ENCODE results near the gene FBXL14.

The FBXL14 gene

GRCh38 chr12:1634149-1634548, 39.8 kb upstream of the FBXL14 start:
- H3K4me2 ChIP-seq (ENCODE audit: low read depth, low read length, poor library complexity, severe bottlenecking), result no peak overlapping the region
- no peak overlapping the region for H3K4me3 ChIP-seq (ENCODE audit: insufficient read depth, low read length, poor library complexity, severe bottlenecking)
- no peaks in the 10 kb centered on the region for H3K9me3 ChIP-seq (ENCODE audit: insufficient read depth, low read length)
- H3K79me2 ChIP-seq (ENCODE audit: insufficient read depth, low read length), result no peaks in the 10 kb centered on the region
- H3K9me2 ChIP-seq (replicated peaks; ENCODE audit: insufficient read depth, low read length), result no peaks in the 10 kb centered on the region
- no peaks in the 10 kb centered on the region for H3K36me3 ChIP-seq (ENCODE audit: low read length)
- H2AFZ ChIP-seq (ENCODE audit: low read depth, low read length, severe bottlenecking), result no peak overlapping the region
- no peaks in the 10 kb centered on the region for H3K27me3 ChIP-seq (ENCODE audit: low read length)
- no peak overlapping the region for H3K9ac ChIP-seq (ENCODE audit: low read length)
- no peaks in the 10 kb centered on the region for H3F3A ChIP-seq (ENCODE audit: insufficient read depth)
- TF ChIP-seq EZH2phosphoT487 (conservative IDR thresholded peaks at IDR 0.05; ENCODE audit: low read length) (no peak), CTCF (IDR thresholded peaks at IDR 0.05; ENCODE audit: insufficient read depth, low read length, poor library complexity, severe bottlenecking) (no peak)
- no peaks in the 10 kb centered on the region for H4K20me1 ChIP-seq (ENCODE audit: low read depth, low read length)
- no peak overlapping the region for H3K27ac ChIP-seq (ENCODE audit: low read depth, low read length)

DNA sequence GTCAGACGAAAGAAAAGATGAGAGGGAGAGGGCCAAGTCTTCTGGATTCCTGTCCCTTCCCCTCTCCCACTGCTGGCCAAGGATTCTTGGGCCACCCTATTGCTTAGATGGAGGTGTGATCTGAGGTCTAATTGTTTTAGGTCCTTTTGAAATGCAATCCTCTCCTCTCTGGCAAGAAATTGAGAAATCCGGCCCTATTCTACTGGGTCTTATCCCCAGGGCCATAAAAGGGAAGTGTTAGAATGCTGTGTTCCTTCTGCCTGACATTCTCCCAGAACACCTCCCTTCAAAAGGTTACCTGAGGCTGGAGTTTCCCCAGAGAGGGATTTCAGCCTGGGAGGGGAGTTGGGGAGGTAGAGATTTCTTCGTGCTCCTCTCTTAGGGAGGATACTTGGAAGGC, 39.1 kb upstream of the FBXL14 start:
- Histone ChIP-seq H3K79me2 (ENCODE audit: insufficient read depth, low read length) (no peaks in the 10 kb centered on the region), H2AFZ (ENCODE audit: low read depth, low read length, severe bottlenecking) (no peak overlapping the region), H4K20me1 (ENCODE audit: low read depth, low read length) (no peaks in the 10 kb centered on the region), H3K9ac (ENCODE audit: low read length) (no peak overlapping the region), H3K9me2 (replicated peaks; ENCODE audit: insufficient read depth, low read length) (no peaks in the 10 kb centered on the region), H3K36me3 (ENCODE audit: low read length) (no peaks in the 10 kb centered on the region), H3F3A (ENCODE audit: insufficient read depth) (no peaks in the 10 kb centered on the region), H3K27me3 (ENCODE audit: low read length) (no peaks in the 10 kb centered on the region), H3K27ac (ENCODE audit: low read depth, low read length) (no peak overlapping the region), H3K4me3 (ENCODE audit: insufficient read depth, low read length, poor library complexity, severe bottlenecking) (no peak overlapping the region), H3K4me2 (ENCODE audit: low read depth, low read length, poor library complexity, severe bottlenecking) (no peak overlapping the region), H3K9me3 (ENCODE audit: insufficient read depth, low read length) (no peaks in the 10 kb centered on the region)
- no peak for TF ChIP-seq CTCF (IDR thresholded peaks at IDR 0.05; ENCODE audit: insufficient read depth, low read length, poor library complexity, severe bottlenecking)
- no peak for TF ChIP-seq EZH2phosphoT487 (conservative IDR thresholded peaks at IDR 0.05; ENCODE audit: low read length)

- Histone ChIP-seq H3K9ac (ENCODE audit: low read length) (no peak overlapping the region), H3K4me3 (ENCODE audit: insufficient read depth, low read length, poor library complexity, severe bottlenecking) (no peak overlapping the region), H2AFZ (ENCODE audit: low read depth, low read length, severe bottlenecking) (no peak overlapping the region), H3K4me2 (ENCODE audit: low read depth, low read length, poor library complexity, severe bottlenecking) (no peak overlapping the region), H3K27me3 (ENCODE audit: low read length) (no peaks in the 10 kb centered on the region), H3K9me3 (ENCODE audit: insufficient read depth, low read length) (no peaks in the 10 kb centered on the region), H4K20me1 (ENCODE audit: low read depth, low read length) (no peaks in the 10 kb centered on the region), H3K36me3 (ENCODE audit: low read length) (no peaks in the 10 kb centered on the region), H3K27ac (ENCODE audit: low read depth, low read length) (no peak overlapping the region), H3K9me2 (replicated peaks; ENCODE audit: insufficient read depth, low read length) (no peaks in the 10 kb centered on the region), H3F3A (ENCODE audit: insufficient read depth) (no peaks in the 10 kb centered on the region), H3K79me2 (ENCODE audit: insufficient read depth, low read length) (no peaks in the 10 kb centered on the region)
- TF ChIP-seq EZH2phosphoT487 (conservative IDR thresholded peaks at IDR 0.05; ENCODE audit: low read length), result no peak
Observed at GRCh38 chr12:1632702-1633101, 38.3 kb upstream of the FBXL14 start.

DNA sequence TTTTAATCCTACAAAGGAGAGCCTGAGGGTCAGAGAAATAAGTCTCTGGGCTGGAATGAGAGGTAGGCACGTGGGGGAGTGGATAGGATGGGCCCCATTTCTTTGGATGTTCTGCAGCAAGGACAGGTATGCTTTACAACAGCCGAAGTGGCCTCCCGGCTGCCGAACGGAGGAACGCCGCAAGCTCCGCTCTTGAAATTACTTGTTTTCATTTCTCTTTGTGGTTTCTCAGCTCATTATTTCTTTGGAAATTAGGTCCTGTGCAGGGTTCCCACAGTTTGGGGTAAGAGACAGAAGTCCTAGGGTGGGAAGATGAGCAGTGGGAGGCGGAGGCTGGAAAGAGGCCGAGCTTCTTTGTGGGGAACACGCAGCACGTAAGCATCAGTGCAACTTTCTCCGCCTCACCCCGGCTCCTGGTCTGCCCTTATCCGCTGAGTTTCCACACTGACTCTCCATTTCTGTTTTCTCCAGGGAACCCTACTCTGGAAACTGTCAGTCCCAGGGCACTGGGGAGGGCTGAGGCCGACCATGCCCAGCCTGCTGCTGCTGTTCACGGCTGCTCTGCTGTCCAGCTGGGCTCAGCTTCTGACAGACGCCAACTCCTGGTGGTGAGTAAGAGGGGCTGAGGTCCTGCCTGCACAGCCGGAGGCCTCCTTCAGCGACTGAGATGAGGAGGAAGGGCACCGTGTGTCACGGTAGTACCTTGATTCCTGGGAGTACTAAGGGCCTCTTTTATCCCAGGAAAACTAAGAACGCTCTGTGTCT, 36.6 kb upstream of the FBXL14 start:
- Histone ChIP-seq H3K36me3 (ENCODE audit: low read length) (no peaks in the 10 kb centered on the region), H3K79me2 (ENCODE audit: insufficient read depth, low read length) (no peaks in the 10 kb centered on the region), H3F3A (ENCODE audit: insufficient read depth) (no peaks in the 10 kb centered on the region), H4K20me1 (ENCODE audit: low read depth, low read length) (no peaks in the 10 kb centered on the region), H3K9me3 (ENCODE audit: insufficient read depth, low read length) (no peaks in the 10 kb centered on the region), H3K27me3 (ENCODE audit: low read length) (no peaks in the 10 kb centered on the region), H3K4me3 (ENCODE audit: insufficient read depth, low read length, poor library complexity, severe bottlenecking) (no peak overlapping the region), H3K9me2 (replicated peaks; ENCODE audit: insufficient read depth, low read length) (no peaks in the 10 kb centered on the region), H3K4me2 (ENCODE audit: low read depth, low read length, poor library complexity, severe bottlenecking) (no peak overlapping the region), H3K27ac (ENCODE audit: low read depth, low read length) (no peak overlapping the region), H3K9ac (ENCODE audit: low read length) (no peak overlapping the region), H2AFZ (ENCODE audit: low read depth, low read length, severe bottlenecking) (no peak overlapping the region)
- TF ChIP-seq EZH2phosphoT487 (conservative IDR thresholded peaks at IDR 0.05; ENCODE audit: low read length), result no peak
- TF ChIP-seq CTCF (IDR thresholded peaks at IDR 0.05; ENCODE audit: insufficient read depth, low read length, poor library complexity, severe bottlenecking), result no peak

Measured in SU-DHL-6 (cell line).